HUDEP-2 (cell line): ENCODE results near the gene URM1.
"Not testable (repeated sequence)": the region's sequence is repeated elsewhere in the genome, so short reads cannot be mapped to it uniquely, and the experiment has no call there.

Experiments used
- DNase-seq, 76 experiments: peaks; one replicate each; lab custom pipeline; 2025; ENCODE audit not compliant: unreplicated experiment in 76 of 76; lab: John Stamatoyannopoulos, UW

The URM1 gene

GRCh38 chr9:128422022-128422782 lies 51.0 kb downstream of the URM1 start:
- DNase-seq: not testable (repeated sequence)

- DNase-seq: no peak
These were observed 51.6 kb downstream of the URM1 start for GRCh38 chr9:128422783-128423150.

GRCh38 chr9:128423356-128423755 lies 52.2 kb downstream of the URM1 start:
- not testable (repeated sequence) for DNase-seq

- DNase-seq: no peak
These were observed 53.1 kb downstream of the URM1 start for GRCh38 chr9:128424268-128424780.

GRCh38 chr9:128428644-128429512 lies 57.7 kb downstream of the URM1 start:
- DNase-seq: no peak

- DNase-seq: no peak
These were observed 58.4 kb downstream of the URM1 start for GRCh38 chr9:128429513-128430086.

GRCh38 chr9:128431207-128431606 lies 60.0 kb downstream of the URM1 start:
- no peak for DNase-seq

GRCh38 chr9:128434340-128434739 lies 63.2 kb downstream of the URM1 start:
- no peak for DNase-seq

GRCh38 chr9:128435611-128436010 lies 64.4 kb downstream of the URM1 start:
- no peak for DNase-seq

GRCh38 chr9:128438343-128439109 lies 67.4 kb downstream of the URM1 start:
- DNase-seq: peak in 63 of 76 experiments; percentile 14 to 80 (median 59)

- DNase-seq: no peak
These were observed 68.1 kb downstream of the URM1 start for GRCh38 chr9:128439273-128439672.
